Upper lobe of left lung (tissue), 4 donors: ENCODE measurements around the gene DTWD2.

Experiments used
- EP300 ChIP-seq, 4 donors: sonication (generic); formaldehyde crosslinking; IDR thresholded peaks; one replicate each; pipeline ENCODE4 v1.5.1; 2017; ENCODE audit warnings: antibody characterized with exemption in 4 of 4, control low read depth in 2 of 4
- POLR2A ChIP-seq, 4 donors: fragments of 450-650 bp; IDR thresholded peaks; one replicate each; pipeline ENCODE4 v1.5.1; 2016 to 2017; ENCODE audit warnings: antibody characterized with exemption in 4 of 4, mild to moderate bottlenecking in 2 of 4
- POLR2AphosphoS5 ChIP-seq, 2 donors: sonication (generic); formaldehyde crosslinking; IDR thresholded peaks; one replicate each; pipeline ENCODE4 v1.5.1; 2017; ENCODE audit warnings: antibody characterized with exemption in 2 of 2
- TF ChIP-seq, protein P1 (sequence below), 6 experiments: fragments of 450-650 bp in 4 of 6; fragments of 200-600 bp in 2 of 6; sonication (generic) in 2 of 6; IDR thresholded peaks; one replicate each; pipeline ENCODE4 v1.5.1; 2016 to 2019; ENCODE audit warnings: antibody characterized with exemption in 6 of 6

DNA sequence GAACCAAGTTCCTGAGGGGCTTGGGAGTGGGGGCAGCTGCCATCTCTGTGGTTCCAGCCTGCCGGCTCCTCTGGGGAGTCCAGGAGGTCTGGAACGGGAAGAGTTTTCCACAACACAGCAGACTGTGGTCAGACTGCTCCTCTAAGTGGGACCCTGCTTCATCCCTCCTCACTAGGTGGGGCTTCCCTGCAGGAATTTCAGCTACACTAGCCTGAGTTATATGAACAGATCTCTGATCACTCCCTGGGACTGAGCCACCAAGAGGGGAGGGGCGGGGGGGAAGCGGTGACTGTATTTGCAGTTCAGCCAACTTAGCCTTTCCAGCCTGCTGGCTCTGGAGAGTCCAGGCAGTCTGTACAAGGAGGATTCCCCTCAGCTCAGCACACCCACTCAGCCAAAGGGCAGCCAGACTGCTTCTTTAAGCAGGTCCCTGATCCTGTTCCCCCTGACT is 19.4 kb downstream of the DTWD2 start:
- TF ChIP-seq, protein P1, sequence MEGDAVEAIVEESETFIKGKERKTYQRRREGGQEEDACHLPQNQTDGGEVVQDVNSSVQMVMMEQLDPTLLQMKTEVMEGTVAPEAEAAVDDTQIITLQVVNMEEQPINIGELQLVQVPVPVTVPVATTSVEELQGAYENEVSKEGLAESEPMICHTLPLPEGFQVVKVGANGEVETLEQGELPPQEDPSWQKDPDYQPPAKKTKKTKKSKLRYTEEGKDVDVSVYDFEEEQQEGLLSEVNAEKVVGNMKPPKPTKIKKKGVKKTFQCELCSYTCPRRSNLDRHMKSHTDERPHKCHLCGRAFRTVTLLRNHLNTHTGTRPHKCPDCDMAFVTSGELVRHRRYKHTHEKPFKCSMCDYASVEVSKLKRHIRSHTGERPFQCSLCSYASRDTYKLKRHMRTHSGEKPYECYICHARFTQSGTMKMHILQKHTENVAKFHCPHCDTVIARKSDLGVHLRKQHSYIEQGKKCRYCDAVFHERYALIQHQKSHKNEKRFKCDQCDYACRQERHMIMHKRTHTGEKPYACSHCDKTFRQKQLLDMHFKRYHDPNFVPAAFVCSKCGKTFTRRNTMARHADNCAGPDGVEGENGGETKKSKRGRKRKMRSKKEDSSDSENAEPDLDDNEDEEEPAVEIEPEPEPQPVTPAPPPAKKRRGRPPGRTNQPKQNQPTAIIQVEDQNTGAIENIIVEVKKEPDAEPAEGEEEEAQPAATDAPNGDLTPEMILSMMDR (IDR thresholded peaks at IDR 0.05) = no peak
- TF ChIP-seq POLR2AphosphoS5 (IDR thresholded peaks at IDR 0.05) (no peak), POLR2A (IDR thresholded peaks at IDR 0.05) (no peak), EP300 (IDR thresholded peaks at IDR 0.05) (no peak)
